ENCODE data around the gene TMEM106B.

- TF ChIP-seq POLR2A (IDR thresholded peaks at IDR 0.05; ENCODE audit: low read depth, low read length) = no peak
- TF ChIP-seq POLR2AphosphoS5 (IDR thresholded peaks at IDR 0.05; ENCODE audit: low read depth, low read length) = no peak
Observed at GRCh38 chr7:12217311-12217710, 6.2 kb downstream of the TMEM106B start.

Data from GM12892 (cell line).